DND-41 (cell line): ENCODE measurements around the gene HAUS7.

Experiments used
- ATAC-seq: fragments of 200-7000 bp; cut with Tn5 transposase; 3 replicates; pipeline ENCODE4 v1.9.1; 2021; ENCODE audit warnings: low read depth; ENCODE audit not compliant: insufficient read depth
- DNase-seq: peaks from one replicate; pipeline ENCODE4 v3.0.0-alpha.2; 2020
- H2AFZ ChIP-seq: 2 replicates; pipeline ENCODE4 v1.6.0; 2012; ENCODE audit warnings: low read depth, low read length
- H3K27ac ChIP-seq: 2 replicates; pipeline ENCODE4 v1.5.1; 2012; ENCODE audit warnings: low read length, inconsistent platforms
- H3K27me3 ChIP-seq: fragments of 200-600 bp; sonication (generic); 2 replicates; pipeline ENCODE4 v1.6.0; 2012; ENCODE audit warnings: low read length, mild to moderate bottlenecking, inconsistent platforms; ENCODE audit not compliant: insufficient read depth, poor library complexity
- H3K36me3 ChIP-seq: 2 replicates; pipeline ENCODE4 v1.5.1; 2012; ENCODE audit warnings: low read length, inconsistent platforms; ENCODE audit not compliant: insufficient read depth
- H3K4me1 ChIP-seq: 2 replicates; pipeline ENCODE4 v1.5.1; 2012; ENCODE audit warnings: mild to moderate bottlenecking, low read length; ENCODE audit not compliant: insufficient read depth
- H3K4me2 ChIP-seq: 2 replicates; pipeline ENCODE4 v1.6.0; 2012; ENCODE audit warnings: mild to moderate bottlenecking, moderate library complexity, low read length, inconsistent platforms; ENCODE audit not compliant: insufficient read depth
- H3K4me3 ChIP-seq, 2 experiments: fragments of 200-600 bp in 1 of 2; shearing (Covaris generic) in 1 of 2; 2 replicates each; pipeline ENCODE4 v1.5.1; 2012 to 2016; ENCODE audit warnings: inconsistent platforms in 2 of 2, low read length in 2 of 2, mild to moderate bottlenecking in 2 of 2, low read depth in 1 of 2, moderate library complexity in 1 of 2
- H3K79me2 ChIP-seq: 2 replicates; pipeline ENCODE4 v1.6.0; 2012; ENCODE audit warnings: low read length, inconsistent platforms; ENCODE audit not compliant: insufficient read depth
- H3K9ac ChIP-seq: 2 replicates; pipeline ENCODE4 v1.6.0; 2012; ENCODE audit warnings: low read depth, mild to moderate bottlenecking, inconsistent platforms, low read length, moderate library complexity
- H3K9me3 ChIP-seq: 2 replicates; pipeline ENCODE4 v1.5.1; 2012; ENCODE audit warnings: low read length, moderate library complexity, mild to moderate bottlenecking, inconsistent platforms; ENCODE audit not compliant: insufficient read depth, severe bottlenecking
- H4K20me1 ChIP-seq: 2 replicates; pipeline ENCODE4 v1.6.0; 2012; ENCODE audit warnings: low read length; ENCODE audit not compliant: insufficient read depth
- CTCF ChIP-seq: IDR thresholded peaks from 2 replicates; pipeline ENCODE4 v1.5.1; 2012; ENCODE audit warnings: borderline replicate concordance, low read length, moderate library complexity, mild to moderate bottlenecking; ENCODE audit not compliant: poor library complexity, severe bottlenecking; ENCODE audit errors: extremely low read depth
- EZH2 ChIP-seq: IDR thresholded peaks from 3 replicates; pipeline ENCODE4 v1.6.1; 2012; ENCODE audit warnings: borderline replicate concordance, low read depth, mild to moderate bottlenecking, moderate library complexity, low read length, inconsistent platforms; ENCODE audit not compliant: severe bottlenecking

The HAUS7 gene

GRCh38 chrX:153446950-153447580 lies 23.3 kb downstream of the HAUS7 start:
- Histone ChIP-seq H3K4me3 (no peak overlapping the region), H3K4me1 (no peaks in the 10 kb centered on the region), H4K20me1 (no peaks in the 10 kb centered on the region), H2AFZ (no peak overlapping the region), H3K9ac (no peak overlapping the region), H3K27ac (no peak overlapping the region), H3K4me2 (no peak overlapping the region), H3K9me3 (no peaks in the 10 kb centered on the region), H3K79me2 (no peaks in the 10 kb centered on the region), H3K36me3 (peaks cover 11% of the 10 kb centered on the region; the same call in 1 of the 2 replicates), H3K27me3 (no peaks in the 10 kb centered on the region)
- DNase-seq = no peak
- no peak for ATAC-seq
- TF ChIP-seq EZH2 (no peak), CTCF (no peak)

- no peaks in the 10 kb centered on the region for H4K20me1 ChIP-seq
- H3K79me2 ChIP-seq = no peaks in the 10 kb centered on the region
- no peaks in the 10 kb centered on the region for H3K9me3 ChIP-seq
- peaks cover 11% of the 10 kb centered on the region; the same call in 1 of the 2 replicates for H3K36me3 ChIP-seq
- no peak for TF ChIP-seq CTCF
- TF ChIP-seq EZH2 = no peak
- DNase-seq (no peak), ATAC-seq (no peak)
- H3K4me2 ChIP-seq = no peak overlapping the region
- no peak overlapping the region for H3K4me3 ChIP-seq
- H3K27ac ChIP-seq = no peak overlapping the region
- H3K4me1 ChIP-seq = no peaks in the 10 kb centered on the region
- H3K27me3 ChIP-seq = no peaks in the 10 kb centered on the region
- H3K9ac ChIP-seq = no peak overlapping the region
- H2AFZ ChIP-seq = no peak overlapping the region
Measured at GRCh38 chrX:153446636-153446936, 23.8 kb downstream of the HAUS7 start.

- H3K4me3 ChIP-seq = no peak within 1 kb of the TSS
- TF ChIP-seq CTCF (no peak), EZH2 (no peak)
- DNase-seq = no peak
Measured at GRCh38 chrX:153445856-153446635, 24.3 kb downstream of the HAUS7 start, which contains the start of gene TREX2. TSS of gene TREX2 (minus strand) at chrX:153446056. CDS start at chrX:153445430, 626 bp downstream.

More at GRCh38 chrX:153445856-153446635, 24.3 kb downstream of the HAUS7 start, which contains the start of gene TREX2:
- Histone ChIP-seq H3K79me2 (no peaks in the 10 kb centered on the region), H3K4me1 (no peaks in the 10 kb centered on the region), H3K4me2 (no peak within 1 kb of the TSS), H3K36me3 (peaks cover 11% of the 10 kb centered on the region; the same call in 1 of the 2 replicates), H4K20me1 (no peaks in the 10 kb centered on the region), H3K9ac (no peak within 1 kb of the TSS), H2AFZ (no peak within 1 kb of the TSS), H3K9me3 (no peaks in the 10 kb centered on the region), H3K27me3 (no peaks in the 10 kb centered on the region), H3K27ac (no peak within 1 kb of the TSS)
- ATAC-seq = 0 out of 3 replicates have a peak, but pooled peaks have one; percentile 6
